Measurements from ENCODE around the gene CLMN. TPM values are rescaled to one million over a fixed set of nuclear protein-coding genes. Genes with fewer than 3 reads are reported as not detected.
"Not testable (repeated sequence)": the region's sequence is repeated elsewhere in the genome, so short reads cannot be mapped to it uniquely, and the experiment has no call there.

CLMN gene
- total RNA-seq, 1 experiment from 2014 or later = 33.4 TPM

DNA sequence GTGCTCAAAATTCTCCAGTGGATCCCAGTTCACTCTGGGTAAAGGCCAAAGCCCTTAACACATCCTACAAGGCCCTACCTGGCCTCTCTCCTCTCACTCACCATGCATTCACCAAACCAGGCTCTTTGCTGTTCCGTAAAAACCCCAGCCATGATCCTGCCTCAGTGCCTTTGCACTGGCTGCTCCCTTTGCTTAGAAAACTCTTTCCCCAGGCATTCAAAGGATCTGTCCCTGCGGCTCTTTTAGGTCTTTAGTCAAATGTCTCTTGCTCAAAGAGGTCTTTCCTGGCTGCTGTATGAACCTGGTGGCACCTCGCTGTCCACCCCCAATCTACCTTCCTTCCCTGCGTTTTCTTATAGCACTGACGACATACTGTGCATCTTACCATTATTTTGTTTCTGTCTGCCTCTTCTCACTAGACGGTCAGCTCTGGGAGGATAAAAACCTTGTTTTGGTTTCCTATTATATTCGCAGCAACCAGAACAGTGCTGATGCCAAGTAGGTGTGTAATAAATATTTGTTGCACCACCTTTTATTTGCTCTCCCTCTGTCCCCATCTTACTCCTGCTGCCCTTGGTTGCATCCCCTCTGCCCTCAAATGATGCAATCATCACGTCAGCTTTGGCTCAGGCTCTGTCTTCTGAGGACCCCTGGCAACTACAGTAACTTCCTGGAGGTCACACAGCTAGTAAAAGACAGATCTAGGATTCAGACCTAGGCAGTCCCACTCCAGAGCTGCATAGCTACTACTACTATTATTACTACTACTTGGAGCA, 138.6 kb downstream of the CLMN start:
- RAD21 ChIA-PET (ENCODE audit: low non-redundant PET in 1 of 2, low total read pairs in 2 of 2, uncharacterized antibody in 2 of 2, unreplicated experiment in 2 of 2) = no interaction called here
- Histone ChIP-seq H3K4me3 (replicated peaks in 1 of 2; ENCODE audit: low read depth in 1 of 2, low read length in 2 of 2) (no peak overlapping the region), H4K20me1 (ENCODE audit: insufficient read depth) (no peaks in the 10 kb centered on the region), H3K9me3 (ENCODE audit: control insufficient read depth in 1 of 2, insufficient read depth in 1 of 2, low read depth in 1 of 2, low read length in 2 of 2) (no peaks in the 10 kb centered on the region), H3K9ac (ENCODE audit: low read length) (no peak overlapping the region), H3K36me3 (ENCODE audit: control insufficient read depth in 1 of 2, insufficient read depth in 2 of 2, low read length in 2 of 2) (no peaks in the 10 kb centered on the region), H3K79me2 (ENCODE audit: insufficient read depth, low read length) (no peaks in the 10 kb centered on the region), H3K27ac (ENCODE audit: low read depth, low read length) (no peak overlapping the region), H3K9me2 (ENCODE audit: insufficient read depth) (no peaks in the 10 kb centered on the region), H3K4me2 (ENCODE audit: low read length) (no peak overlapping the region), H3K27me3 (ENCODE audit: insufficient read depth, low read length) (no peaks in the 10 kb centered on the region), H3K4me1 (ENCODE audit: control insufficient read depth in 1 of 2, insufficient read depth in 2 of 2, low read length in 2 of 2) (no peaks in the 10 kb centered on the region), H2AFZ (ENCODE audit: low read depth, low read length, poor library complexity, severe bottlenecking) (no peak overlapping the region)
- CTCF ChIA-PET = no interaction called here
- no peak for ATAC-seq
- intact Hi-C loops (cut with micrococcal nuclease) = no loop called here
- TF ChIP-seq SRF (IDR thresholded peaks at IDR 0.05; ENCODE audit: low read depth) = no peak
- no peak for TF ChIP-seq POLR2AphosphoS5 (IDR thresholded peaks at IDR 0.05; ENCODE audit: low read depth, low read length)
- no peak for TF ChIP-seq RAD21 (IDR thresholded peaks at IDR 0.05; ENCODE audit: low read depth)
- TF ChIP-seq, protein P1, sequence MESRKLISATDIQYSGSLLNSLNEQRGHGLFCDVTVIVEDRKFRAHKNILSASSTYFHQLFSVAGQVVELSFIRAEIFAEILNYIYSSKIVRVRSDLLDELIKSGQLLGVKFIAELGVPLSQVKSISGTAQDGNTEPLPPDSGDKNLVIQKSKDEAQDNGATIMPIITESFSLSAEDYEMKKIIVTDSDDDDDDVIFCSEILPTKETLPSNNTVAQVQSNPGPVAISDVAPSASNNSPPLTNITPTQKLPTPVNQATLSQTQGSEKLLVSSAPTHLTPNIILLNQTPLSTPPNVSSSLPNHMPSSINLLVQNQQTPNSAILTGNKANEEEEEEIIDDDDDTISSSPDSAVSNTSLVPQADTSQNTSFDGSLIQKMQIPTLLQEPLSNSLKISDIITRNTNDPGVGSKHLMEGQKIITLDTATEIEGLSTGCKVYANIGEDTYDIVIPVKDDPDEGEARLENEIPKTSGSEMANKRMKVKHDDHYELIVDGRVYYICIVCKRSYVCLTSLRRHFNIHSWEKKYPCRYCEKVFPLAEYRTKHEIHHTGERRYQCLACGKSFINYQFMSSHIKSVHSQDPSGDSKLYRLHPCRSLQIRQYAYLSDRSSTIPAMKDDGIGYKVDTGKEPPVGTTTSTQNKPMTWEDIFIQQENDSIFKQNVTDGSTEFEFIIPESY (IDR thresholded peaks at IDR 0.05; ENCODE audit: extremely low read depth, insufficient replicate concordance, low read length) = no peak
- no peak for TF ChIP-seq CBX3 (IDR thresholded peaks at IDR 0.05; ENCODE audit: low read depth)
- TF ChIP-seq JUND (IDR thresholded peaks at IDR 0.05) = no peak
- no peak for TF ChIP-seq EZH2phosphoT487 (IDR thresholded peaks at IDR 0.05; ENCODE audit: borderline replicate concordance)
- no peak for TF ChIP-seq CEBPB (IDR thresholded peaks at IDR 0.05; ENCODE audit: low read depth)
- no peak for TF ChIP-seq SIN3A (IDR thresholded peaks at IDR 0.05; ENCODE audit: low read depth)
- TF ChIP-seq ELF1 (IDR thresholded peaks at IDR 0.05; ENCODE audit: borderline replicate concordance, low read depth) = no peak
- DNase-seq (ENCODE audit: low read depth, low spot score) = no peak
- BruUV-seq (replicated peaks) = no TSS peak
- POLR2A ChIA-PET = no interaction called here

DNA sequence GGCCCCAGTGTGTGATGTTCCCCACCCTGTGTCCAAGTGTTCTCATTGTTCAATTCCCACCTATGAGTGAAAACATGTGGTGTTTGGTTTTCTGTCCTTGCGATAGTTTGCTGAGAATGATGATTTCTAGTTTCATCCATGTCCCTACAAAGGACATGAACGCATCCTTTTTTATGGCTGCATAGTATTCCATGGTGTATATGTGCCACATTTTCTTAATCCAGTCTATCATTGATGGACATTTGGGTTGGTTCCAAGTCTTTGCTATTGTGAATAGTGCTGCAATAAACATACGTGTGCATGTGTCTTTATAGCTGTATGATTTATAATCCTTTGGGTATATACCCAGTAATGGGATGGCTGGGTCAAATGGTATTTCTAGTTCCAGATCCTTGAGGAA, 144.0 kb downstream of the CLMN start:
- CTCF ChIA-PET; H3K4me3 ChIP-seq (replicated peaks in 1 of 2; ENCODE audit: low read depth in 1 of 2, low read length in 2 of 2); H3K27me3 ChIP-seq (ENCODE audit: insufficient read depth, low read length); H3K36me3 ChIP-seq (ENCODE audit: control insufficient read depth in 1 of 2, insufficient read depth in 2 of 2, low read length in 2 of 2); H3K9me2 ChIP-seq (ENCODE audit: insufficient read depth); BruUV-seq (replicated peaks); H3K4me1 ChIP-seq (ENCODE audit: control insufficient read depth in 1 of 2, insufficient read depth in 2 of 2, low read length in 2 of 2); RAD21 ChIA-PET (ENCODE audit: low non-redundant PET in 1 of 2, low total read pairs in 2 of 2, uncharacterized antibody in 2 of 2, unreplicated experiment in 2 of 2); H3K79me2 ChIP-seq (ENCODE audit: insufficient read depth, low read length); H4K20me1 ChIP-seq (ENCODE audit: insufficient read depth); DNase-seq (ENCODE audit: low read depth, low spot score); H3K4me2 ChIP-seq (ENCODE audit: low read length); intact Hi-C loops (cut with micrococcal nuclease); ATAC-seq; H3K27ac ChIP-seq (ENCODE audit: low read depth, low read length); H3K9ac ChIP-seq (ENCODE audit: low read length); POLR2A ChIA-PET; H3K9me3 ChIP-seq (ENCODE audit: control insufficient read depth in 1 of 2, insufficient read depth in 1 of 2, low read depth in 1 of 2, low read length in 2 of 2); H2AFZ ChIP-seq (ENCODE audit: low read depth, low read length, poor library complexity, severe bottlenecking): not testable (repeated sequence)
